ENCODE results near the gene ARFGEF3. TPM values are rescaled to one million over a fixed set of nuclear protein-coding genes. Genes with fewer than 3 reads are reported as not detected.

Gene ARFGEF3
- polyA plus RNA-seq, 1 of the 3 experiments (the other 2 are of a cell fraction) = not detected

DNA sequence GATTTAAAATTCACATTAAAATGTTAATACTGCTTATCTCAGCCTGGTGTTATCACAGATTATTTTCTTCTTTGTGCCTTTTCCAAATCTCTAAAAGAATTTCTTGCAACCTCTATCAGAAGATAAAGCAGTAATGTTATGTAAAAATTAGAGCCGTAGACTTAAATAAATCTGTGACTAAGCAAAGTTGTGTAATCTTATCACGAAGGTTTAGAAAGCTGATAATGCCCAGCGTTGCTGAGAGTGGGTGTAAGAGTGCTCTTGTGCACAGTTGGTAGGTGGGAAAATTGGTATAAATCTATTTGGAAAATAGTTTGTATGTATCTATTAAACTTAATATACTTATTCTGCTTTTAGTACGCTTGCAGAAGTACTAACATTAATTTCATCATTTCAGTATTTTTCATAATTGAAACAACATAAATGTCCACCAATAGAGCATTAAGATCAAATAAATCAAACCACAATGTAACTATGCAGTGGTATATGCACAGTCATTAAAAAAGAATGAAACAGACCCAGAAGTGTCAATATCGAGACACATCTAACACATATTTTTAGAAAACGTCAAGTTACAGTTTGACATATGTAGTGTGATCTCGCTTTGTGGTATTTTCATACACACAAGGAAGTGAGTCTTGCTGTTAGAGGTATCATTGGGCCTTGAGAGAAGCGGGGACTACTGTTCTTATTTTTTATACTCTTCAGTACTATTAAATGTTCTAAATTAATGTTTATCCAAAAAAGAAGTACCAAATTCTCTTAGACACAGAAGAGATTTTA lies 111.0 kb downstream of the ARFGEF3 start:
- no peak for DNase-seq
- CTCF ChIA-PET = no interaction called here

DNA sequence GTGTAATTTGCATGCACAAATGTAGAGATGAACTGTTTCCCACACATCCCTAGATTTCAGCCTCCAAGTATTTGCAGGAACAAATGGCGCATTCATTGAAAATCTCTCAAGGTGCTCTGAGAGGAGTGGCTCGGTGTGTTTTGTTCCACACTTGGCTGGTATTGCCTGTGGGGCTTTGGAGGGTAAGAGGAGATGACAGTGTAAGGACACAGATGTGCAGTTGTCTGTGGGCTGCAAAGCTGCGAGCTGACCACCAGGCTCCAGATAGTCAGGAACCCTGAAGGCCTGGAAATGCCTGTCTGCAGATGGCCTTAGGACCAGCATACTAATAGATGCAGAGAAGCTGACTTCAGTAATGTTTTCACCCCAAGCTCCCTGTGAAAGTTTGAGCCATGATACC lies 114.2 kb downstream of the ARFGEF3 start:
- Histone ChIP-seq H3F3A (replicated peaks; ENCODE audit: insufficient read depth) (no peaks in the 10 kb centered on the region), H2AFZ (ENCODE audit: low read depth) (no peak overlapping the region), H3K4me3 (ENCODE audit: low read depth in 2 of 2, low read length in 1 of 2) (no peak overlapping the region), H3K4me1 (ENCODE audit: control insufficient read depth in 1 of 2, insufficient read depth in 2 of 2, low read depth in 1 of 2, low read length in 1 of 2) (no peaks in the 10 kb centered on the region), H3K27me3 (ENCODE audit: insufficient read depth) (no peaks in the 10 kb centered on the region), H3K4me2 (no peak overlapping the region), H3K9me2 (no peaks in the 10 kb centered on the region), H3K36me3 (replicated peaks in 1 of 2; ENCODE audit: control insufficient read depth in 1 of 2, insufficient read depth in 2 of 2, low read length in 1 of 2) (no peaks in the 10 kb centered on the region), H3K9me3 (no peaks in the 10 kb centered on the region), H3K79me2 (ENCODE audit: insufficient read depth) (no peaks in the 10 kb centered on the region), H4K20me1 (ENCODE audit: insufficient read depth) (no peaks in the 10 kb centered on the region), H3K9ac (no peak overlapping the region), H3K27ac (ENCODE audit: low read depth in 2 of 2, low read length in 1 of 2) (no peak overlapping the region)
- no peak for DNase-seq
- TF ChIP-seq MXI1 (IDR thresholded peaks at IDR 0.05; ENCODE audit: low read depth, low read length) (no peak), RXRA (IDR thresholded peaks at IDR 0.05; ENCODE audit: borderline replicate concordance, low read depth) (no peak), NFIC (IDR thresholded peaks at IDR 0.05; ENCODE audit: borderline replicate concordance) (no peak), RFX5 (IDR thresholded peaks at IDR 0.05; ENCODE audit: low read length) (no peak), GATA2 (CRISPR knock-in tag; IDR thresholded peaks at IDR 0.05) (no peak)
- CTCF ChIA-PET = interaction anchor here (1.0 kb wide), 1 partner anchor 108 kb away, joined by 3 read pairs; no protein-coding TSS in a partner anchor
- WGBS (ENCODE audit: low lambda C conversion rate) = 41% methylated on average over 3 of the region's 3 CpGs
- POLR2A ChIA-PET = no interaction called here

More for the DNA sequence above, 111.0 kb downstream of the ARFGEF3 start:
- Histone ChIP-seq H3K36me3 (replicated peaks in 1 of 2; ENCODE audit: control insufficient read depth in 1 of 2, insufficient read depth in 2 of 2, low read length in 1 of 2) (no peaks in the 10 kb centered on the region), H3K9me3 (no peaks in the 10 kb centered on the region), H3K4me2 (no peak overlapping the region), H2AFZ (ENCODE audit: low read depth) (no peak overlapping the region), H3K27ac (ENCODE audit: low read depth in 2 of 2, low read length in 1 of 2) (no peak overlapping the region), H3K4me1 (ENCODE audit: control insufficient read depth in 1 of 2, insufficient read depth in 2 of 2, low read depth in 1 of 2, low read length in 1 of 2) (no peaks in the 10 kb centered on the region), H4K20me1 (ENCODE audit: insufficient read depth) (no peaks in the 10 kb centered on the region), H3K9ac (no peak overlapping the region), H3K27me3 (ENCODE audit: insufficient read depth) (no peaks in the 10 kb centered on the region), H3K4me3 (ENCODE audit: low read depth in 2 of 2, low read length in 1 of 2) (no peak overlapping the region), H3K79me2 (ENCODE audit: insufficient read depth) (no peaks in the 10 kb centered on the region), H3F3A (replicated peaks; ENCODE audit: insufficient read depth) (no peaks in the 10 kb centered on the region), H3K9me2 (no peaks in the 10 kb centered on the region)
- TF ChIP-seq TAF1 (IDR thresholded peaks at IDR 0.05; ENCODE audit: borderline replicate concordance, low read depth, low read length) (no peak), FOXJ3 (CRISPR knock-in tag; IDR thresholded peaks at IDR 0.05) (no peak), RFX5 (IDR thresholded peaks at IDR 0.05; ENCODE audit: low read length) (no peak), FOSL2 (IDR thresholded peaks at IDR 0.05; ENCODE audit: borderline replicate concordance, low read depth) (no peak)
- TF ChIP-seq, protein P1, sequence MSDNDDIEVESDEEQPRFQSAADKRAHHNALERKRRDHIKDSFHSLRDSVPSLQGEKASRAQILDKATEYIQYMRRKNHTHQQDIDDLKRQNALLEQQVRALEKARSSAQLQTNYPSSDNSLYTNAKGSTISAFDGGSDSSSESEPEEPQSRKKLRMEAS (IDR thresholded peaks at IDR 0.05; ENCODE audit: low read depth) = no peak
- 32% methylated on average over 8 of the region's 8 CpGs for WGBS (ENCODE audit: low lambda C conversion rate)
- POLR2A ChIA-PET = no interaction called here

DNA sequence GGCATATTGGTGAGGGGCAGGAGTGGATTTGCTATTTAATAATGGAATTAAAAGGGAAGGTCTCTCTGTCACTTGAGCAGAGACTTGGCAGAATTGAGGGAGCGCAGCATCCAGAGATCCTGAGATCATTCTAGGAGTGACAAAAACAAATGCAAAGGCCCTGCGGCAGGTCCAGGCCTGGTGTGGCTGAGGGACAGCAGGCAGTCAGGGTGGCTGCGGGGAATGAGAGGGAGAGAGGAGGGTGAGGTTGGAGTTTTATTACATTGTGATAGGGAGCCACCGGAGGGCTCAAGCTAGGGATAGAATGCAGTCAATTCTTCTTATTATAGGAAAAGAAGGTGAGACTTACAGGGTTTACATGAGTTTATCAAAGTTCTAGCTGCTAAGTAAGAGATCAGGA lies 116.1 kb downstream of the ARFGEF3 start:
- DNase-seq = no peak
- Histone ChIP-seq H2AFZ (ENCODE audit: low read depth) (no peak overlapping the region), H4K20me1 (ENCODE audit: insufficient read depth) (no peaks in the 10 kb centered on the region), H3K9me3 (no peaks in the 10 kb centered on the region), H3K4me2 (no peak overlapping the region), H3K27ac (ENCODE audit: low read depth in 2 of 2, low read length in 1 of 2) (no peak overlapping the region), H3K9ac (no peak overlapping the region), H3K27me3 (ENCODE audit: insufficient read depth) (no peaks in the 10 kb centered on the region), H3K4me3 (ENCODE audit: low read depth in 2 of 2, low read length in 1 of 2) (no peak overlapping the region), H3K36me3 (replicated peaks in 1 of 2; ENCODE audit: control insufficient read depth in 1 of 2, insufficient read depth in 2 of 2, low read length in 1 of 2) (no peaks in the 10 kb centered on the region), H3K79me2 (ENCODE audit: insufficient read depth) (no peaks in the 10 kb centered on the region), H3K9me2 (no peaks in the 10 kb centered on the region), H3F3A (replicated peaks; ENCODE audit: insufficient read depth) (no peaks in the 10 kb centered on the region), H3K4me1 (ENCODE audit: control insufficient read depth in 1 of 2, insufficient read depth in 2 of 2, low read depth in 1 of 2, low read length in 1 of 2) (no peaks in the 10 kb centered on the region)
- TF ChIP-seq, protein P2, sequence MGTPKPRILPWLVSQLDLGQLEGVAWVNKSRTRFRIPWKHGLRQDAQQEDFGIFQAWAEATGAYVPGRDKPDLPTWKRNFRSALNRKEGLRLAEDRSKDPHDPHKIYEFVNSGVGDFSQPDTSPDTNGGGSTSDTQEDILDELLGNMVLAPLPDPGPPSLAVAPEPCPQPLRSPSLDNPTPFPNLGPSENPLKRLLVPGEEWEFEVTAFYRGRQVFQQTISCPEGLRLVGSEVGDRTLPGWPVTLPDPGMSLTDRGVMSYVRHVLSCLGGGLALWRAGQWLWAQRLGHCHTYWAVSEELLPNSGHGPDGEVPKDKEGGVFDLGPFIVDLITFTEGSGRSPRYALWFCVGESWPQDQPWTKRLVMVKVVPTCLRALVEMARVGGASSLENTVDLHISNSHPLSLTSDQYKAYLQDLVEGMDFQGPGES (IDR thresholded peaks at IDR 0.05; ENCODE audit: low read depth, low read length) = no peak
- no peak for TF ChIP-seq JUND (IDR thresholded peaks at IDR 0.05)
- no peak for TF ChIP-seq EP300 (IDR thresholded peaks at IDR 0.05; ENCODE audit: borderline replicate concordance in 1 of 2, low read depth in 1 of 2, low read length in 1 of 2)
- no peak for TF ChIP-seq NRF1 (IDR thresholded peaks at IDR 0.05; ENCODE audit: low read depth, low read length)
- no peak for TF ChIP-seq TCF12 (IDR thresholded peaks at IDR 0.05)
- no peak for TF ChIP-seq RXRA (IDR thresholded peaks at IDR 0.05; ENCODE audit: borderline replicate concordance, low read depth)
- TF ChIP-seq CHD2 (IDR thresholded peaks at IDR 0.05; ENCODE audit: low read length, partially characterized antibody) = no peak
- no peak for TF ChIP-seq MXI1 (IDR thresholded peaks at IDR 0.05; ENCODE audit: low read depth, low read length)
- TF ChIP-seq MEF2A (IDR thresholded peaks at IDR 0.05; ENCODE audit: borderline replicate concordance, low read depth) = no peak
- no peak for TF ChIP-seq FOXJ3 (CRISPR knock-in tag; IDR thresholded peaks at IDR 0.05)
- TF ChIP-seq, protein P3, sequence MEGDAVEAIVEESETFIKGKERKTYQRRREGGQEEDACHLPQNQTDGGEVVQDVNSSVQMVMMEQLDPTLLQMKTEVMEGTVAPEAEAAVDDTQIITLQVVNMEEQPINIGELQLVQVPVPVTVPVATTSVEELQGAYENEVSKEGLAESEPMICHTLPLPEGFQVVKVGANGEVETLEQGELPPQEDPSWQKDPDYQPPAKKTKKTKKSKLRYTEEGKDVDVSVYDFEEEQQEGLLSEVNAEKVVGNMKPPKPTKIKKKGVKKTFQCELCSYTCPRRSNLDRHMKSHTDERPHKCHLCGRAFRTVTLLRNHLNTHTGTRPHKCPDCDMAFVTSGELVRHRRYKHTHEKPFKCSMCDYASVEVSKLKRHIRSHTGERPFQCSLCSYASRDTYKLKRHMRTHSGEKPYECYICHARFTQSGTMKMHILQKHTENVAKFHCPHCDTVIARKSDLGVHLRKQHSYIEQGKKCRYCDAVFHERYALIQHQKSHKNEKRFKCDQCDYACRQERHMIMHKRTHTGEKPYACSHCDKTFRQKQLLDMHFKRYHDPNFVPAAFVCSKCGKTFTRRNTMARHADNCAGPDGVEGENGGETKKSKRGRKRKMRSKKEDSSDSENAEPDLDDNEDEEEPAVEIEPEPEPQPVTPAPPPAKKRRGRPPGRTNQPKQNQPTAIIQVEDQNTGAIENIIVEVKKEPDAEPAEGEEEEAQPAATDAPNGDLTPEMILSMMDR (IDR thresholded peaks at IDR 0.05) = no peak
- TF ChIP-seq RFX5 (IDR thresholded peaks at IDR 0.05; ENCODE audit: low read length) = no peak
- no peak for TF ChIP-seq SMC3 (IDR thresholded peaks at IDR 0.05; ENCODE audit: low read depth, low read length)
- no peak for TF ChIP-seq RAD21 (IDR thresholded peaks at IDR 0.05; ENCODE audit: low read length)
- no peak for TF ChIP-seq FOSL2 (IDR thresholded peaks at IDR 0.05; ENCODE audit: borderline replicate concordance, low read depth)
- TF ChIP-seq RCOR1 (IDR thresholded peaks at IDR 0.05; ENCODE audit: low read length) = no peak
- 70% methylated on average over 4 of the region's 4 CpGs for WGBS (ENCODE audit: low lambda C conversion rate)
- POLR2A ChIA-PET = no interaction called here
- CTCF ChIA-PET = no interaction called here
